ENCODE results near the gene RDH13. TPM values are rescaled to one million over a fixed set of nuclear protein-coding genes. Genes with fewer than 3 reads are reported as not detected.

Gene RDH13
- polyA plus RNA-seq, 1 experiment = 6.1 TPM

GRCh38 chr19:55056827-55057226, 6.1 kb downstream of the RDH13 start:
- CTCF ChIA-PET = no interaction called here
- DNase-seq (ENCODE audit: low read depth) = no peak
- no peak for TF ChIP-seq CTCF (IDR thresholded peaks at IDR 0.05; ENCODE audit: insufficient read depth, low read depth, low read length)
- Histone ChIP-seq H3K4me3 (ENCODE audit: low read depth, low read length) (no peak overlapping the region), H3K36me3 (ENCODE audit: control insufficient read depth, insufficient read depth, low read length) (peaks cover 6% of the 10 kb centered on the region), H3K27me3 (ENCODE audit: control insufficient read depth, insufficient read depth, low read length) (no peaks in the 10 kb centered on the region)
- POLR2A ChIA-PET = no interaction called here

GRCh38 chr19:55053735-55054134, 9.2 kb downstream of the RDH13 start:
- peaks cover 5% of the 10 kb centered on the region for H3K36me3 ChIP-seq (ENCODE audit: control insufficient read depth, insufficient read depth, low read length)
- H3K4me3 ChIP-seq (ENCODE audit: low read depth, low read length) = no peak overlapping the region
- CTCF ChIA-PET = no interaction called here
- TF ChIP-seq CTCF (IDR thresholded peaks at IDR 0.05; ENCODE audit: insufficient read depth, low read depth, low read length) = no peak
- no peak for DNase-seq (ENCODE audit: low read depth)
- H3K27me3 ChIP-seq (ENCODE audit: control insufficient read depth, insufficient read depth, low read length) = no peaks in the 10 kb centered on the region
- POLR2A ChIA-PET = no interaction called here

GRCh38 chr19:55050749-55051532, 12.0 kb downstream of the RDH13 start:
- POLR2A ChIA-PET = no interaction called here
- DNase-seq (ENCODE audit: low read depth) = no peak
- H3K36me3 ChIP-seq (ENCODE audit: control insufficient read depth, insufficient read depth, low read length) = peaks cover 4% of the 10 kb centered on the region
- H3K4me3 ChIP-seq (ENCODE audit: low read depth, low read length) = no peak overlapping the region
- CTCF ChIA-PET = no interaction called here
- H3K27me3 ChIP-seq (ENCODE audit: control insufficient read depth, insufficient read depth, low read length) = no peaks in the 10 kb centered on the region
- TF ChIP-seq CTCF (IDR thresholded peaks at IDR 0.05; ENCODE audit: insufficient read depth, low read depth, low read length) = no peak

- CTCF ChIA-PET = no interaction called here
- Histone ChIP-seq H3K4me3 (ENCODE audit: low read depth, low read length) (no peak overlapping the region), H3K36me3 (ENCODE audit: control insufficient read depth, insufficient read depth, low read length) (peaks cover 10% of the 10 kb centered on the region), H3K27me3 (ENCODE audit: control insufficient read depth, insufficient read depth, low read length) (no peaks in the 10 kb centered on the region)
- POLR2A ChIA-PET = no interaction called here
- DNase-seq (ENCODE audit: low read depth) = no peak
- TF ChIP-seq CTCF (IDR thresholded peaks at IDR 0.05; ENCODE audit: insufficient read depth, low read depth, low read length) = no peak
Measured at GRCh38 chr19:55048446-55048845, 14.5 kb downstream of the RDH13 start.

- POLR2A ChIA-PET = no interaction called here
- Histone ChIP-seq H3K4me3 (ENCODE audit: low read depth, low read length) (no peak overlapping the region), H3K27me3 (ENCODE audit: control insufficient read depth, insufficient read depth, low read length) (no peaks in the 10 kb centered on the region), H3K36me3 (ENCODE audit: control insufficient read depth, insufficient read depth, low read length) (peaks cover 10% of the 10 kb centered on the region)
- no peak for DNase-seq (ENCODE audit: low read depth)
- CTCF ChIA-PET = no interaction called here
- TF ChIP-seq CTCF (IDR thresholded peaks at IDR 0.05; ENCODE audit: insufficient read depth, low read depth, low read length) = no peak
Measured at GRCh38 chr19:55047951-55048350, 15.0 kb downstream of the RDH13 start.

All from BJ (cell line).